Islet of Langerhans (tissue), 1 donor: ENCODE data around the gene C12orf42.
"Not testable (repeated sequence)": the region's sequence is repeated elsewhere in the genome, so short reads cannot be mapped to it uniquely, and the experiment has no call there.

Experiments
- FAIRE-seq: peaks from one replicate; lab custom pipeline; 2011; peaks lifted over from hg19 to GRCh38; lab: Jason Lieb, UNC

C12orf42 gene

GRCh38 chr12:103494734-103495468 lies 867 bp downstream of the C12orf42 start:
- no peak for FAIRE-seq

GRCh38 chr12:103494051-103494733 lies 1.6 kb downstream of the C12orf42 start:
- FAIRE-seq: no peak

DNA sequence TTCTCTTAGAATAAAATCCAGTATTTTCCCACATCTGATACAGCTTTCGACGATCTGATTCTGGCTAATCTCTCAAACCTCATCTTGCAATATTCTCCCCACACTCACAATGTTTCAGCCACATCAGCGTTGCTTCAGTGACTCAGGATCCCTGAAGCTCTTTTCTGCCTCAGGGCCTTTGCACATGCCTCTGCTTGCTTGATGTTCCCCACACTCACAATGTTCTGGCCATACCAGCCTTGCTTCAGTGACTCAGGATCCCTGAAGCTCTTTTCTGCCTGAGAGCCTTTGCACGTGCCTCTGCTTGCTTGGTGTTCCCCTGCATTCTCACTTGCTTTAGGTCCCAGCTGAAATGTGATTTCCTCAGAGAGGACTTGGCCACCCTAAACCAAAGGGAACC lies 2.6 kb downstream of the C12orf42 start:
- FAIRE-seq: no peak

GRCh38 chr12:103482365-103482764 lies 13.4 kb downstream of the C12orf42 start:
- FAIRE-seq: no peak

GRCh38 chr12:103475073-103475472 lies 20.7 kb downstream of the C12orf42 start:
- no peak for FAIRE-seq

- no peak for FAIRE-seq
Measured at GRCh38 chr12:103470664-103471063, 25.1 kb downstream of the C12orf42 start.

- FAIRE-seq: no peak
Measured at GRCh38 chr12:103469719-103470118, 26.0 kb downstream of the C12orf42 start.

- FAIRE-seq: no peak
Measured at GRCh38 chr12:103468837-103469236, 26.9 kb downstream of the C12orf42 start.

- FAIRE-seq: no peak
Measured at GRCh38 chr12:103462675-103463074, 33.1 kb downstream of the C12orf42 start.

DNA sequence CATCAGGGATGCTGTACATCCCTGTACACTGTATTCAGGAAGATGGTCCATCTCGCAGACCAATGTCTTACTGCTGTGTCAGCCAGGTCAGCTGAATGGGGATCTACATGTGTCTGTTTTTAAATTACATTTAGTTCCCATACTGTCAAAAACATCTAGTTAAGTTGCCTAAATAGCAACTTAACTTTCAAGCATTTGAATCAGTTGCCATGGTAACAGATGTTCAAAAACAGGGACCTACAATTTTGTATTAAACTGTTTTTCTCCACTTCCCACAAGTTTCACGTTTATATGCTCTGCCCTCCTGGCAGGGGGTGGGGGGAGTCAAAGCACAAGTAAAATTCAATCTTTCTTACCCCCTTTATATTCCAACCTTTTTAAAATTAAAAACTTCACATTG lies 38.3 kb downstream of the C12orf42 start:
- no peak for FAIRE-seq

DNA sequence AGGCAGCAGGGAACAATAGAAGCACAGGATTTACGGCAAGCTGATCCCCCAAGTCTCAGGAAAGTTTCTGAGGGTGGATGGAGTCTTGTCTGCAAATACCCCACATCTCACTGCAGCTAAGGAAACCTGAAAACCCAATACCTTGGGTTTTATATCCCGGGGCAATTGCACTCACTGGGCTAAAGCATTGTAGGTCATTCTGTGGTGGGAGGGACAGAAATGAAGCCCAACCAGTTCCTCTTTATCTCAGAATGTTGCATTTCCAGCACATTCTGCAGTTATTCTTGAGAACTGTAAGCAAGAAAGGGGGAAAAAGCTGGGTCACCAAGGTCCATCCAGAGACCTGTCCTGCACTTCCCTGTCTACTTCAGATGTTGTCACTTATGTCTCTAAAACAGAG lies 39.8 kb downstream of the C12orf42 start:
- no peak for FAIRE-seq

- no peak for FAIRE-seq
Measured at GRCh38 chr12:103455020-103455763, 40.6 kb downstream of the C12orf42 start.

- FAIRE-seq: no peak
Measured at GRCh38 chr12:103444983-103445382, 50.8 kb downstream of the C12orf42 start.

GRCh38 chr12:103442822-103443221 lies 52.9 kb downstream of the C12orf42 start:
- FAIRE-seq: no peak

GRCh38 chr12:103442182-103442555 lies 53.6 kb downstream of the C12orf42 start:
- FAIRE-seq: no peak

- no peak for FAIRE-seq
Measured at GRCh38 chr12:103441437-103442181, 54.2 kb downstream of the C12orf42 start.

DNA sequence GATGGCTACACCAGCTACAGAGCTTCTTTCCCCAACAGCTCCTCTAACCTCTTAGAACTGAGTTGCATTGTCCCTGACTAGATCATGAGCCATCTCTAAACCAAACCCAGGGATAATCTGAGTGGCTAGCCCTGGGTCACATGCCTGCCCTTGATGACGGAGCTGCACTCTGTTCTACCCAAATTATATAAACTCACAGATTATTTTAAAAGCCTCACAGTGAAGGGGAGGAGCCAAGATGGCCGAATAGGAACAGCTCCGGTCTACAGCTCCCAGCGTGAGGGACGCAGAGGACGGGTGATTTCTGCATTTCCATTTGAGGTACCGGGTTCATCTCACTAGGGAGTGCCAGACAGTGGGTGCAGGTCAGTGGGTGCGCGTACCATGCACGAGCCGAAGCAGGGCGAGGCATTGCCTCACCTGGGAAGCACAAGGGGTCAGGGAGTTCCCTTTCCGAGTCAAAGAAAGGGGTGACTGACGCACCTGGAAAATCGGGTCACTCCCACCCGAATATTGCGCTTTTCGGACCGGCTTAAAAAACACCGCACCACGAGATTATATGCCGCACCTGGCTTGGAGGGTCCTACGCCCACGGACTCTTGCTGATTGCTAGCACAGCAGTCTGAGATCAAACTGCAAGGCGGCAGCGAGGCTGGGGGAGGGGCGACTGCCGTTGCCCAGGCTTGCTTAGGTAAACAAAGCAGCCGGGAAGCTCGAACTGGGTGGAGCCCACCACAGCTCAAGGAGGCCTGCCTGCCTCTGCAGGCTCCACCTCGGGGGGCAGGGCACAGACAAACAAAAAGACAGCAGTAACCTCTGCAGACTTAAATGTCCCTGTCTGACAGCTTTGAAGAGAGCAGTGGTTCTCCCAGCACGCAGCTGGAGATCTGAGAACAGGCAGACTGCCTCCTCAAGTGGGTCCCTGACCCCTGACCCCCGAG lies 61.3 kb downstream of the C12orf42 start:
- not testable (repeated sequence) for FAIRE-seq

- FAIRE-seq: no peak
Measured at GRCh38 chr12:103431950-103432349, 63.8 kb downstream of the C12orf42 start.

DNA sequence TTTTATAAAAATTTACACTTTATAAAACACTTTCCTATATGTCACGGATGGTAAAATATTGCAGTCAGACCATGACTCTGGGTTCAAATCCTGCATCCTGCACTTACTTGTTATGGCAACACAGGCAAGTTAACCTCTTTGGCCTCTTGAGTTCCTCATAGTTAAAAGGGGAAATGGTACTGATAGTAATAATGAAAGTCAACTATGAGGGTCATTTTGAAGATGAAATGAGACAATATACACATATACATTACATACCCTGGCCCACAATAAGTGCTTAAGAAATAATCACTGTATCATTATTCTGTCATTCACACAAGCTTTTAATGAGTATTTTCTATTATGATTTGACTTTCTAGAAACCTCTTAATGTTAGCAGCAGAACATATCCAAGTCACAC lies 64.4 kb downstream of the C12orf42 start:
- no peak for FAIRE-seq

DNA sequence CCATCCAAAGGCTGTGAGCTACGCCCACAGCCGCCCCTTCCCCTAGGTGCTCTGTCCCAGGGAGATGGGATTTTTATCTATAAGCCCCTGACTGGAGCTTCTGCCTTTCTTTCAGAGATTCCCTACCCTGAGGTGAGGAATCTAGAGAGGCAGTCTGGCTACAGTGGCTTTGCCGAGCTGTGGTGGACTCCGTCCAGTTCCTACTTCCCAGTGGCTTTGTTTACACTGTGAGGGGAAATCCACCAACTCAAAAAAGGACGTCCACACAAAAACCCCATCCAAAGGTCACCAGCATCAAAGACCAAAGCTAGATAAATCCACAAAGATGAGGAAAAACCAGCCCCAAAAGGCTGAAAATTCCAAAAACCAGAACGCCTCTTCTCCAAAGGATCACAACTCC lies 70.1 kb downstream of the C12orf42 start:
- not testable (repeated sequence) for FAIRE-seq

DNA sequence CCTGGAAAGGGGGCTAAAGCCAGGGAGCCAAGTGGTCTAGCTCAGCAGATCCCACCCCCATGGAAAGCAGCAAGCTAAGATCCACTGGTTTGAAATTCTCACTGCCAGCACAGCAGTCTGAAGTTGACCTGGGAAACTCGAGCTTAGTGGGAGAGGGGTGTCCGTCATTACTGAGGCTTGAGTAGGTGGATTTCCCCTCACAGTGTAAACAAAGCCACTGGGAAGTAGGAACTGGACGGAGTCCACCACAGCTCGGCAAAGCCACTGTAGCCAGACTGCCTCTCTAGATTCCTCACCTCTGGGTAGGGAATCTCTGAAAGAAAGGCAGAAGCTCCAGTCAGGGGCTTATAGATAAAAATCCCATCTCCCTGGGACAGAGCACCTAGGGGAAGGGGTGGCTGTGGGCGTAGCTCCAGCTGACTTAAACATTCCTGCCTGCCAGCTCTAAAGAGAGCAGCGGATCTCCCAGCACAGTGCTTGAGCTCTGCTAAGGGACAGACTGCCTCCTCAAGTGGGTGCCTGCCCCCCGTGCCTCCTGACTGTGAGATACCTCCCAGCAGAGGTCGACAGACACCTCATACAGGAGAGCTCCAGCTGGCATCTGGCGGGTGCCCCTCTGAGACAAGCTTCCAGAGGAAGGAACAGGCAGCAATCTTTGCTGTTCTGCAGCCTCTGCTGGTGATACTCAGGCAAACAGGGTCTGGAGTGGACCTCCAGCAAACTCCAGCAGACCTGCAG lies 70.8 kb downstream of the C12orf42 start:
- FAIRE-seq: not testable (repeated sequence)
